ACC112 (cell line): ENCODE measurements around the gene CSF1R.

Source experiments
- H2AFZ ChIP-seq: fragments of 200-600 bp; sonication (generic); one replicate; pipeline ENCODE4 v1.6.0; 2017; ENCODE audit warnings: antibody characterized with exemption, low read length; ENCODE audit not compliant: unreplicated experiment
- H3K27ac ChIP-seq: fragments of 200-600 bp; sonication (generic); 2 replicates; pipeline ENCODE4 v1.5.1; 2014; ENCODE audit warnings: low read depth, mild to moderate bottlenecking, antibody characterized with exemption, low read length, moderate library complexity
- H3K27me3 ChIP-seq: fragments of 200-600 bp; sonication (generic); 2 replicates; pipeline ENCODE4 v1.6.1; 2014; ENCODE audit warnings: mild to moderate bottlenecking, antibody characterized with exemption, low read length, moderate library complexity, mixed read lengths; ENCODE audit not compliant: insufficient read depth
- H3K36me3 ChIP-seq: fragments of 200-600 bp; sonication (generic); 2 replicates; pipeline ENCODE4 v1.6.1; 2016; ENCODE audit warnings: mild to moderate bottlenecking, antibody characterized with exemption, low read length, moderate library complexity, mixed read lengths; ENCODE audit not compliant: insufficient read depth
- H3K4me1 ChIP-seq: fragments of 200-600 bp; sonication (generic); one replicate; pipeline ENCODE4 v1.6.1; 2016; ENCODE audit warnings: low read length, mixed read lengths; ENCODE audit not compliant: insufficient read depth, unreplicated experiment, control insufficient read depth
- H3K4me3 ChIP-seq: fragments of 200-600 bp; sonication (generic); 2 replicates; pipeline ENCODE4 v1.5.1; 2014; ENCODE audit warnings: mild to moderate bottlenecking, low read depth, low read length
- H3K79me2 ChIP-seq: fragments of 200-600 bp; sonication (generic); one replicate; pipeline ENCODE4 v1.6.0; 2016; ENCODE audit warnings: low read length; ENCODE audit not compliant: control insufficient read depth, unreplicated experiment, insufficient read depth

Gene CSF1R

GRCh38 chr5:150126921-150127265 is 40.5 kb upstream of the CSF1R start:
- no peaks in the 10 kb centered on the region for H3K79me2 ChIP-seq
- H3K27me3 ChIP-seq = no peaks in the 10 kb centered on the region
- peaks cover 24% of the 10 kb centered on the region; the same call in 1 of the 2 replicates for H3K36me3 ChIP-seq
- H3K4me3 ChIP-seq = no peak overlapping the region
- peaks cover 13% of the 10 kb centered on the region for H3K4me1 ChIP-seq
- H3K27ac ChIP-seq = no peak overlapping the region
- H2AFZ ChIP-seq = no peak overlapping the region

GRCh38 chr5:150126199-150126920 is 40.0 kb upstream of the CSF1R start:
- Histone ChIP-seq H3K4me1 (peaks cover 8% of the 10 kb centered on the region), H3K27ac (no peak overlapping the region), H3K36me3 (peaks cover 24% of the 10 kb centered on the region; the same call in 1 of the 2 replicates), H3K79me2 (no peaks in the 10 kb centered on the region), H3K4me3 (no peak overlapping the region), H2AFZ (no peak overlapping the region), H3K27me3 (no peaks in the 10 kb centered on the region)

DNA sequence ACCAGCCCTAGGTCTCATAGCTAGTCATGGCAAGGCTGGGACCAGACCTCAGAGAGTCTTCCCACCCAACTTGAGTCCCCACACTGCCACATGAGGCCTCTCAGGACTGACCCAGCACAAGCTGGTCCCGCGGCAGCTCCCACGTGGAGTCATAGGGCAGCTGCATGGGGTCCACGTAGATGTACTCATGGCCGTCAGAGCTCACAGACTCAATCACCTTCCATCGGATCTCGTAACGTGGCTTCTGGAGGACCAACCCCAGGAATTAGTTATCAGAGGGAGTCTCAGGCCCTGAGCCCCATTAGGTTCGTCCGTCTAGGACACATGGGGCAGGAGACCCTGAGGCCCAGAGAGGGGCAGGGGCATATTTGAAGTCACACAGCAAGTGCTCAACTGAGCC is 39.0 kb upstream of the CSF1R start:
- Histone ChIP-seq H3K4me1 (peaks cover 6% of the 10 kb centered on the region), H3K79me2 (no peaks in the 10 kb centered on the region), H3K36me3 (peaks cover 24% of the 10 kb centered on the region; the same call in 1 of the 2 replicates)

DNA sequence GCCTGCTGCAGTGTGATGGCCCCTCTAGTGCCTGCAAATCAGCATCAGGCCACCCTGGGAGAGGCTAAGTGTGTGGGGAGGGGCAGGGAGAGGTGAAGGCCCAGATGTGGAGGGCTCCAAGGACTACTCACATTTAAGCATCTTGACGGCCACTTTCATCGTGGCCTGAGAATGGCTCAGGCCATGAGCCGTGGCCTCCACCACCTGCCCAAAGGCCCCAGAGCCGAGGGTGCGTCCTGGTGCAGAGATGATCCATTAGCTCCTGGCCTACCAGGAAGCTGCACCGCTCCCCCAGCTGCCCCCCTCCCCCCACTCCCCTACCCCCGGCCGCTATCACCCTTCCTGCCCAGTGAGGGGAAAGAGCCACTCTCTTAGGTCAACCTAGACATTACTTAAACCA is 38.2 kb upstream of the CSF1R start:
- Histone ChIP-seq H3K27ac (no peak overlapping the region), H3K27me3 (no peaks in the 10 kb centered on the region), H3K36me3 (peaks cover 24% of the 10 kb centered on the region; the same call in 1 of the 2 replicates), H3K4me1 (no peaks in the 10 kb centered on the region), H2AFZ (no peak overlapping the region), H3K4me3 (no peak overlapping the region), H3K79me2 (no peaks in the 10 kb centered on the region)

More for the DNA sequence above, 39.0 kb upstream of the CSF1R start:
- Histone ChIP-seq H2AFZ (no peak overlapping the region), H3K4me3 (no peak overlapping the region), H3K27ac (no peak overlapping the region), H3K27me3 (no peaks in the 10 kb centered on the region)

GRCh38 chr5:150124111-150124557 is 37.8 kb upstream of the CSF1R start:
- Histone ChIP-seq H3K27me3 (no peaks in the 10 kb centered on the region), H3K27ac (no peak overlapping the region)

GRCh38 chr5:150123542-150123941 is 37.2 kb upstream of the CSF1R start:
- H3K4me1 ChIP-seq = no peaks in the 10 kb centered on the region

More at GRCh38 chr5:150124111-150124557, 37.8 kb upstream of the CSF1R start:
- no peak overlapping the region for H3K4me3 ChIP-seq
- no peaks in the 10 kb centered on the region for H3K79me2 ChIP-seq
- H3K4me1 ChIP-seq = no peaks in the 10 kb centered on the region
- H3K36me3 ChIP-seq = peaks cover 19% of the 10 kb centered on the region; the same call in 1 of the 2 replicates
- H2AFZ ChIP-seq = no peak overlapping the region

GRCh38 chr5:150122536-150123481 is 36.5 kb upstream of the CSF1R start:
- H3K27ac ChIP-seq = no peak overlapping the region
- H2AFZ ChIP-seq = no peak overlapping the region

More at GRCh38 chr5:150123542-150123941, 37.2 kb upstream of the CSF1R start:
- no peaks in the 10 kb centered on the region for H3K27me3 ChIP-seq
- H2AFZ ChIP-seq = no peak overlapping the region
- H3K79me2 ChIP-seq = no peaks in the 10 kb centered on the region
- H3K4me3 ChIP-seq = no peak overlapping the region
- H3K36me3 ChIP-seq = peaks cover 13% of the 10 kb centered on the region; the same call in 1 of the 2 replicates
- no peak overlapping the region for H3K27ac ChIP-seq

DNA sequence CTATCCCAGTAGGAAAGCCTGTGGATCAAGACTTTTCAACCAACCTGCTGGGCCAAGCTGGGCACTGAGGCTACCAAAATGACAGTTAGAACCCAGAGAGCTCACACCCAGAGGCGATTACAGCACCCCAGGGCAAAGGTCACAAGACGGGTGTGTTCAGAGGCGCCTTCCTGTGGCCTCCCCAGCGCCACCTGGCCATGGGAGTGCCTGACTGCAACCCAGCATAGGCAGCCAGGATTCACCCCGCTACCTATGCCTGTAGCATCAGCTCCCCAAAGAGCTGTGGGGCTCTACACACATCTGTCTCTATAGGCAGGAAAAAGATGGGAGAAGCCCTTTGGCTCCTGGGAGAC is 35.8 kb upstream of the CSF1R start:
- H3K79me2 ChIP-seq = no peaks in the 10 kb centered on the region
- H3K4me3 ChIP-seq = no peak overlapping the region
- no peak overlapping the region for H2AFZ ChIP-seq
- no peaks in the 10 kb centered on the region for H3K27me3 ChIP-seq
- no peak overlapping the region for H3K27ac ChIP-seq
- peaks cover 11% of the 10 kb centered on the region; the same call in 1 of the 2 replicates for H3K36me3 ChIP-seq
- no peaks in the 10 kb centered on the region for H3K4me1 ChIP-seq

More at GRCh38 chr5:150122536-150123481, 36.5 kb upstream of the CSF1R start:
- H3K27me3 ChIP-seq = no peaks in the 10 kb centered on the region
- H3K79me2 ChIP-seq = no peaks in the 10 kb centered on the region
- no peaks in the 10 kb centered on the region for H3K4me1 ChIP-seq
- H3K36me3 ChIP-seq = peaks cover 11% of the 10 kb centered on the region; the same call in 1 of the 2 replicates
- H3K4me3 ChIP-seq = no peak overlapping the region

DNA sequence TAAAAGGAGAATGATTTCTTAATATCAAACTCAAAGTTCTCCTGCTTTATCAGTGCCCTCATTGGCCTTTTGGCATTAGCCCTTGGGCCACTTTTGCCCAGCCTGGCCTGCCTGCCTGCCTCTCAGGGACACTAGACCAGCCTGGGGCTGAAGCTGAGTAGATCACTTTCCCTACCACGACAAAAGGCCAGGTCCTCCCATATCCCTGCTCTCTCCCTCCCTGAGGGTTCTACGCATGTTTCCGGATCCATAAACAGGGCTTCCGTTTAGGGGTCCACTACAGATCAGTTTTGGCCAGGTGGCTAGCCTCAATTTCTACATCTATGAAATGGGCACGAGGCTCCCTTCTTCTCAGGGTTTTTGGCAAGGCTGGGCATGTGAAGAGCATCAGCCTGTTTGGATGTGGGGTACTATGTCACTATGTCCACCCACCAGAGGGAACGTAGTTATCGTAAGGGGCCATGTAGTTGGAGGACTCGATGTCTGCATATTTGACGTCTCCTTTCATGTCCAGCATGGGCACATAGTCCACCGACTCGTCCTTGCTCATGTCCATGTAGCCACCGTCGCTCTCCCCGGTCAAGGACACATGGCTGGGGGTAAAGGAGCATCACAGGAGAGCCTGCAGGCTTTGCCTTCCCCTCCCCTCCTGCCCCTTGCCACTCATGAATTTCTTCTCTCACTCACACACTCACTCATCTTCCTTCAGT is 35.2 kb upstream of the CSF1R start:
- Histone ChIP-seq H3K4me3 (no peak overlapping the region), H2AFZ (no peak overlapping the region), H3K79me2 (no peaks in the 10 kb centered on the region), H3K4me1 (no peaks in the 10 kb centered on the region), H3K27me3 (no peaks in the 10 kb centered on the region), H3K27ac (no peak overlapping the region), H3K36me3 (peaks cover 11% of the 10 kb centered on the region; the same call in 1 of the 2 replicates)
